ENCODE measurements around the gene RNF213.

Gene RNF213

GRCh38 chr17:80442323-80442659 lies 181.6 kb downstream of the RNF213 start:
- DNase-seq, result no peak

- DNase-seq, result no peak
Measured at GRCh38 chr17:80442764-80443163, 182.1 kb downstream of the RNF213 start.

GRCh38 chr17:80443498-80443897 lies 182.8 kb downstream of the RNF213 start:
- no peak for DNase-seq

GRCh38 chr17:80443916-80444643 lies 183.4 kb downstream of the RNF213 start:
- DNase-seq, result no peak

GRCh38 chr17:80444644-80444979 lies 184.0 kb downstream of the RNF213 start:
- DNase-seq, result no peak

- DNase-seq, result no peak
Measured at GRCh38 chr17:80445007-80445725, 184.5 kb downstream of the RNF213 start.

GRCh38 chr17:80445726-80446110 lies 185.1 kb downstream of the RNF213 start:
- no peak for DNase-seq

- DNase-seq, result no peak
Measured at GRCh38 chr17:80446645-80447405, 186.2 kb downstream of the RNF213 start.

GRCh38 chr17:80447790-80448189 lies 187.1 kb downstream of the RNF213 start:
- no peak for DNase-seq
